ENCODE measurements around the gene KDM2A.

The KDM2A gene

DNA sequence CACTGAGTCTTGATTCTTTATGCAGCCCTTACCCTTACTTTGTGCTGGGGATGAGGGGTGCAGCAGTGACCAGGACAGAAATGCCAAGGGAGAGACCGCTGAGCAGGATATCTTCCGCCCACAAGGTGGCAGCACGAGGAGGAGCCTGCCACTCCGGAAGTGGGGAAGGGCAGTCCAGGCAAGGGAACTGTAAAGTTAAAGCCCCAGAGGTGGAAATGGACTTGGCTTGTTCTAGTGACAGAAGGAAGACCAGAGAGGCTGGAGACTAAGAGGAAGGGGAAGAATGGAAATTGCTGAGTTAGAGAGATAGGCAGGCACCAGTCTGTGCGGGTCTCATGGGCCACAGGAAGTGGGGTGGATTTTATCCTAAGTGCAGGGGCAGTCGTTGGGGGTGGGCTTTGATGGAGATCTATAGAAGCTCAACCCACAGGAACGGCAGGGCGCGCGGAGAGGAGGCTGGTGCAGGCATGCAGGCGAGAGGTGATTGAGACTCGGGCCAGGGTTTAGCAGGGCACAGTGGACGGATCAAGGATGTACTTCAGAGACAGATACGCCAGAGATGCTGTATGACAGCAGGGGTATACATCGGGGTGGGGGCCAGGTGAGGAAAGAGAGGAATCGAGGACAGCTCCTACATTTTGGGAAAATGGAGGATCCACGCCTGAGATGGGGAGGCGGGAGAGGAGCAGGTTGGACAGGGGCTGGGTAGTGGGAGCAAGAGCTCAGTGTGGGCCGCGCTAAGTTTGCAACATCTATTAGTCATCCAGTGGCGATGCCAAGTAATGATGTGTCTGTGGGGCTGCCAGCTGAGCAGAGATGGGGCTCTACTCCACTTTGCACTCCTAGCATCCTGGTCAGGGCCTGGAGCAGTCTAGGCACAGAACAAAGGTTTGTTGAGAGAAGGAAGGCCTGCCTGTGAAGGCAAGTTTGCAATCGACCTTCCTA, 143.9 kb downstream of the KDM2A start:
- DNase-seq, result peak; percentile 75

- no peak for DNase-seq
These were observed 145.2 kb downstream of the KDM2A start for GRCh38 chr11:67264260-67264659.

GRCh38 chr11:67264877-67265632, 146.0 kb downstream of the KDM2A start:
- DNase-seq, result no peak

DNA sequence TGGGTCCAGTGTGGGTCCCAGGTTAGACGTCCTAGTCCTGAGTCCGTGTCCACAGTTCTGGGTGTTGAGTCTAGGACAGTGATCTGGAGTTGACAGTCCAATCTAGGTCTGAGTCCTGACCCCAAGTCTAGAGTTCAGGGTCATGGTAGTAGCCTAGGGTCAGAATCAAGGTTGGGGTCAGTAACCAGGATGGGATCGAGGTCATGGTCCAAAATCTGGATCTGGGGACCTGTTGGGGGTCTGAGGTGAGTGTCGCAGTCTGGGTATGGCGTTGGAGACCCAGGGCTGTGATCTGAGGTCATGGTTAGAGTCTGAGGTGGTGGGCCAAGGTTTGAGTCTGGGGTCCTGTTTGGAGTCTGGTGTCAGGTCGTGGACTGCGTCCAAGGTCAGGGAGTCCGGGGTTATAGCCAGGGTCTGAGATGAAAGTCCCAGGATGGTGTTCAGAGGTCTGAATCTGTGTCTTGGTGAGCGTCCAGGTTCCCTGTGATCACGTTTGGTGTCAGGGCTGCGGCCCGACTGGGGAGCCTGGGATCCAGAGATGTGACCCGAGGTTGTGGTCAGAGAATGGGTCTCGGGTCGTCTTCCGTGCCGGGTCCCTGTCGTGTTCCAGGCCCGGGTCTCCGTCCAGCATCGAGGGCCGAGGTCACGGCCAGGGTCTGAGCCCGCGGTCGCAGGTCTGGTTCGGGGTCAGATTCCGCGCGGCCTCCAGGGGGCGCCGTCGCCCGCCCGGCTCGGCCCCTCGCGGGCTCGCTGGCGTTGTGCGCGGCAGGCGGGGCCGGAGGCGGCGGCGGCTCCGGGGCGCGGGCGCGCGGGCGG, 146.8 kb downstream of the KDM2A start:
- peak; percentile 81 for DNase-seq

- peak; percentile 48 for DNase-seq
These were observed 147.6 kb downstream of the KDM2A start, which contains the start of gene GRK2 for GRCh38 chr11:67266449-67267187. GRK2 (plus strand) TSS chr11:67266473; CDS start chr11:67266700, 227 bp downstream.

- peak; percentile 33 for DNase-seq
These were observed 148.4 kb downstream of the KDM2A start for GRCh38 chr11:67267188-67268080.

DNA sequence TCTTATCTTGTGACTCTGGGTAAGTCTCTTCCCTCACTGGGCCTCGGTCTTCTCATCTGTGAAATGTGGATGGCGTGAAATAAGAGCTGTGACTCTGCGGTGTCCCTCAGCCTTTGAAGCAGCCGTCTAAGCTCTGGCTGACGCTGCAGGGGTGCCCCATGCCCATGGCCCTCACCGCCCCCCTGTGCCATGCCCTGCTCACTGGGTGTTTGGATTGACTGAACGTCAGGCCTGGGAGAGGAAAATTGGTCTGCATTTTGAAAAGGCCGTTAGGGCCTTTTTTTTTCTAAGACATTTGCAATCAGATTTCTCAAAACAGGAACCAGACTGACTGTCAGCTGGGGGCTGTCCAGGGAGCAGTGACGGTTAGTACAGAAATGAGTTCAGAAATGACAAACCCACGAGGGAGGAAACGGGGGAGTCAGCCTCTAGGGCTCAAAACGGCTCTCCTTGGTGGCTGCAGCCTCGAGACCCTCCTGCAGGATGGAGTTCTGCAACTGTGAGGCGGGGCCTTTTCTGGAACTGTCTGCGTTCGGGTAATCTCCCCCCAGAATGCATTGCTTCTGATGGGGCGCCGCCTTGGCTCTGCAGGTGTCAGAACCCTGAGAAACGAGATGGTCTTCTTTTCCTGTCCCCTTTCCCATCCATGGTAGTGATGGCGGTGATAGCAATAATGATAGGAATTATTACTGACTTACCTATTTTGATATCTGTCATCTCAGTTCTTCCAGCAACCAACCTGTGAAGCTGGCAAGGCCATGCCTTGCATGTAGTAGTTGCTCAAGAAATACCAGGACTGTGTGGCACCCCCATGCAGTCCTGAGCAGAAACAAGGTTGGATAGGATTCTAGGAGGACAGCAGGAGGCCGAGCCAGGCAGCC, 149.3 kb downstream of the KDM2A start:
- peak; percentile 70 for DNase-seq

GRCh38 chr11:67268962-67269268, 149.9 kb downstream of the KDM2A start:
- DNase-seq, result no peak

DNA sequence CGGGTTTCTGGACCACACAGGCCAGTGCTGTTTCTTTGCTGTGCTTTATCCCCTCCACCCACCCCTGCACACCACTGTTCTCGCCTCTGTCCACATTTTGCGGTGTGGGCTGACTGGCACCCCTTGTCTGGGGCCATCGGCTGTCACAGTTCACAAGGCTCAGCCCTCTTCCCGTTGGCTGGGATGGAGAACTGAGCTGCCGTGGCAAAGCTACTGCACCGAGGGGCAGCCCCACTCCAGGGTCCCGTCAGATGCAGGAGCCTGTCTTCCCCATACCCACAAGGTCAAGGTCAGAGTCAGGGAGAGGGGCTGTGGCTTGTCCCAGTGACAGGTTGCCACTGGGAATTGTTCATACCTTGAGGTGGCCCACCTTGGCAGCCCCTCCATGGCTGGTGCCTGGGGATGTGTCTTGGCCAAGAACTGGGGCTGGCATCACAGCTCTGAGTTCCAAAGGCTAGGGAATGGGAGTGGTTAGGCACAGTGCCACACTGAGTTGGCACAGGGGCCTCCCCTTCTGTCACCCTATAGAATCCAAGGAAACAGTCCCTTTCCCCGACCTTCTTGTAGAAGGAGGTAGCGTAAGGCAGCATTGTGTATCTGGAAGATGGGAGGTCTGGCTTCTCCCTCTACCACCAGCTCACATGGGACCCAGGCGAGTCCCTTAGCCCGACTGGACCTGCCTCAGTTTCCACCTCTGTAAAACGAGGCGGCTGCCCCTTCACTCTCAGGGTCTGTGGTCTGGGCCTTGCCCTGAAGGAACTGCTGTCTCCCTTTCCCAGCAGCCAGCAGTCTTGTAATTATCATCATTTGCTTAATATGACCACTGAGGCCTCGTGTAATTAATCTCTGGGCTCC, 150.6 kb downstream of the KDM2A start:
- no peak for DNase-seq

DNA sequence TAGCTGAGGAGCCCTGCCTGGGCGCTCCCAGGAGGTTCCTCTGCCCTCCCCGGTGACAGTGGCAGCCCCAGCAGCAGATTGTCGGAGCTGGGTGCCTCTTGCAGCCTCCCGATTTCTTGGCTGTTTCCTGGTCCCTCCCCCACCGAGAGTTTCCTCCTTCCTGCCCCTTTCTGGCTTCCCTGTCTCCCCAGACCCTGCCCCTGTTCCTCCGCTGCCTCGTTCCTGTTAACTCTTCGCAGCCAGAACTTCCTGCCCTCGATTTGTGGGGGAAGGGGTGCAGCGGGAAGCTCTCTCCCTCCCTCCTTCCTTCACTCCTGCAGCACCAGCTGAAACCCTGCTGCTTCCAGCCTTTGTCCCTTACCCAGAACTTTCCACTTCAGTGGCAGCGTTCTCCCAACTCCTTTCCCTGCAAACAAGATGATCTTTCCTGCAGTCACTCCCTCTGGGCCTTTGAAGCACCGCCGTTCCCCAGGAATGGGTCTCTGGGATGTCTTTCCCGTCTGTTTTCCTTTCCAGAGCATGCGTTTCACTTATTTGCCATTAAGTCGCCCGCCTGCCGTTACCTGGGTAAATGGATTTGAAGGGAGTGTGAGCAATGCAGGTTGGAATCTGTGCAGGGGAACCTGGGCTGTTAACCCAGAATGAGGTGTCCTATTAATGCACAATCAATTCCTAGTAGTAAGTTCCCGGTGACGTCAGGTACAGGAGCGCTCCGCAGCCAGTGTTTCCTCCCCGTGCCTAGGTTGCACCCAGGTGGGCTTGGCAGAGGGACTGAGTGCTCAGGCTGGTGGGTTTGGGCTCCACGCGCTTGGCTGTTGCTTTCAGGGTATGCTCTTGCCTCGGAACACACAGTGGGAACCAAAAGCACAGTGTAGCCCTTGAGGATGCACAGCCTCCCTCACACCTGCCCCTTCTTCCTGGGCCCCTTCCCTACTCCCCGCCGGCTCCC, 151.5 kb downstream of the KDM2A start:
- no peak for DNase-seq

- DNase-seq, result no peak
These were observed 152.1 kb downstream of the KDM2A start for GRCh38 chr11:67271205-67271540.

GRCh38 chr11:67271541-67272284, 152.7 kb downstream of the KDM2A start:
- peak; percentile 65 for DNase-seq

- peak; percentile 48 for DNase-seq
These were observed 153.5 kb downstream of the KDM2A start for GRCh38 chr11:67272327-67273259.

DNA sequence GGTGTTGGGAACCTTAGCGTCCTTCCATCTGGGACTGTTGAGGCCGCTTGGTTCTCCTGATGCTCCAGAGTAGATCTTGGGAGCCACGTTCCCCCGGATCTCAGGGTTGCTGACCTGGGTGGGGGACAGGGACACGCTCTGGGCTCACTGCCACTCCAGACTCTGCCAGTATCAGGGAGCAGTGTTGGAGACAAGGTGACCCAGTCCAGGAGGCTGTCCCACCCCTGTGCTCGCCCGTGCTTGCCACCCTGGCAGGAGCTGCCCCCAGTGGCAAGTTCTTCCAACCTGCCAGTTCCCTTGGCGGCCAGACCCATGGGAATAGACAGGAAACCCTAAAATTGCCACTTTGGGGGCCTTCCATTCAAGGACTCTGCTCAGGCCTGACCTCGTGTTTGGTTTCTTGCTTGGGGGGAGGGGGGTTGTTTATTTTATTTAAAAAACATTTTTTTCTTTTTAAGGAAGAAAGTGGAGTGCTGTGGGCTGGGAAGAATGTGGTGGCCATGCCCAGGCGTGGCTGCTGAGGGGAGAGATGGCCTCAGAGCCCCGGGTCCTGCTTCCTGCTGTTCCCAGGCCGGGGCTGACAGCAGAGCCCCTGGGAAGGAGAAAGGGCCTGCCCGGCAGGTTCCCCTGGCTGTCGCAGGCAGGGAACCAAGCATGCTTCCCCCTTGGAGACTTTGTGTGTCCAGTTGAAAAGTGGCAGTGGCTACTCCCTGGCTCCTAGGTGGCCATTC, 154.4 kb downstream of the KDM2A start:
- no peak for DNase-seq
